Measurements from ENCODE around the gene SLC22A16. TPM values are rescaled to one million over a fixed set of nuclear protein-coding genes. Genes with fewer than 3 reads are reported as not detected.

Gene SLC22A16
- total RNA-seq, 1 donor from 2014 or later = not detected

DNA sequence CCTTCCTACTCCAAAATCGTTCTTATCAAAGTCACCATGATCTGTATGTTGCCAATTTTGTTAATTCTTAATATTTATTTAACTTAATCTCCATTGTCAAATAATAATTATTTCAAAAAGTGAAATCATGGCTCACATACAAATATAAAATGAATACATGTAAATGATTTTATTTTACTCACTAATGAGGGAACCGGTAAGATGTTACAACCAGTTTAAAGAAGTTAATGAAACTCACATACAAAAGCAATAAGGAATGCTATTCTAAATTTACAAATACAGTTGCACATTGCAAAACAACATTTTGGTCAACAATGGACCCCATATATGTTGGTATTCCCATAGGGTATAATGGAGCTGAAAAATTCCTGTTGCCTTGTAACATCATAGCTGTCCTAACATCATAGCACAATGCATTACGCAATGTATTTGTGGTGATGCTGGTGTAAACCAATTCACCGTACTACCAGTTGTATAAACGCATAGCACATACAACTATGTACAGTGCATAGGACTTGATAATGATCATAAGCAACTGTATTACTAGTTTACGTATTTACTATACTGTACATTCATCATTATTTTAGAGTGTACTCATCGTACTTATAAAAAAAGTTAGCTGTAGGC lies 6.5 kb upstream of the SLC22A16 start:
- Mint-ChIP-seq H3K27ac (no peak overlapping the region), H3K27me3 (peaks cover 28% of the 10 kb centered on the region), H3K4me3 (no peak overlapping the region), H3K9me3 (peaks cover 3% of the 10 kb centered on the region), H3K4me1 (no peaks in the 10 kb centered on the region), H3K36me3 (ENCODE audit: low read depth) (no peaks in the 10 kb centered on the region)
- ChIA-PET POLR2A (no interaction called here), CTCF (no interaction called here)
- ATAC-seq (ENCODE audit: low read depth) (no peak), DNase-seq (no peak)
- intact Hi-C loops (cut with micrococcal nuclease) = no loop called here
- TF ChIP-seq, protein P1, sequence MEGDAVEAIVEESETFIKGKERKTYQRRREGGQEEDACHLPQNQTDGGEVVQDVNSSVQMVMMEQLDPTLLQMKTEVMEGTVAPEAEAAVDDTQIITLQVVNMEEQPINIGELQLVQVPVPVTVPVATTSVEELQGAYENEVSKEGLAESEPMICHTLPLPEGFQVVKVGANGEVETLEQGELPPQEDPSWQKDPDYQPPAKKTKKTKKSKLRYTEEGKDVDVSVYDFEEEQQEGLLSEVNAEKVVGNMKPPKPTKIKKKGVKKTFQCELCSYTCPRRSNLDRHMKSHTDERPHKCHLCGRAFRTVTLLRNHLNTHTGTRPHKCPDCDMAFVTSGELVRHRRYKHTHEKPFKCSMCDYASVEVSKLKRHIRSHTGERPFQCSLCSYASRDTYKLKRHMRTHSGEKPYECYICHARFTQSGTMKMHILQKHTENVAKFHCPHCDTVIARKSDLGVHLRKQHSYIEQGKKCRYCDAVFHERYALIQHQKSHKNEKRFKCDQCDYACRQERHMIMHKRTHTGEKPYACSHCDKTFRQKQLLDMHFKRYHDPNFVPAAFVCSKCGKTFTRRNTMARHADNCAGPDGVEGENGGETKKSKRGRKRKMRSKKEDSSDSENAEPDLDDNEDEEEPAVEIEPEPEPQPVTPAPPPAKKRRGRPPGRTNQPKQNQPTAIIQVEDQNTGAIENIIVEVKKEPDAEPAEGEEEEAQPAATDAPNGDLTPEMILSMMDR (IDR thresholded peaks at IDR 0.05) = no peak

DNA sequence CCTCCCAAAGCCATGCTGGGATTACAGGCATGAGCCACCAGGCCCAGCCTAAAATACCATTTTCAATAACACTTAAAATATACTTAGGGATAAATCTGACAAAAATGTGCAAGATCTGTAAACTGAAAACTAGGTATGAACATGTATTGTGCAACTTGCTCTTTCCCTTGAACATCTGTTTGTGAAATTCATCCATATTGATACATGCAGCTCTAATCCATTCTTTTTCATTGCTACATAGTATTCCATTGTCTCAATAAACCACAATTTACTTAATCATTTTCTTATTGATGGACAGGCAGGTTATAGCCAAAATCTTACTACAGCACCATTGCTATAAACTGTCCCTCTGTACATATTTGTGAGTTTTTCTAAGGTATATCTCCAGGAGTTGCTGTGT lies 4.7 kb upstream of the SLC22A16 start:
- intact Hi-C loops (cut with micrococcal nuclease) = no loop called here
- Mint-ChIP-seq H3K4me1 (peaks cover 2% of the 10 kb centered on the region), H3K36me3 (ENCODE audit: low read depth) (no peaks in the 10 kb centered on the region), H3K4me3 (no peak overlapping the region), H3K27ac (no peak overlapping the region), H3K9me3 (peaks cover 3% of the 10 kb centered on the region), H3K27me3 (peaks cover 18% of the 10 kb centered on the region)
- ChIA-PET CTCF (no interaction called here), POLR2A (no interaction called here)
- no peak for ATAC-seq (ENCODE audit: low read depth)
- TF ChIP-seq, protein P1 (IDR thresholded peaks at IDR 0.05) = no peak
- DNase-seq = no peak

DNA sequence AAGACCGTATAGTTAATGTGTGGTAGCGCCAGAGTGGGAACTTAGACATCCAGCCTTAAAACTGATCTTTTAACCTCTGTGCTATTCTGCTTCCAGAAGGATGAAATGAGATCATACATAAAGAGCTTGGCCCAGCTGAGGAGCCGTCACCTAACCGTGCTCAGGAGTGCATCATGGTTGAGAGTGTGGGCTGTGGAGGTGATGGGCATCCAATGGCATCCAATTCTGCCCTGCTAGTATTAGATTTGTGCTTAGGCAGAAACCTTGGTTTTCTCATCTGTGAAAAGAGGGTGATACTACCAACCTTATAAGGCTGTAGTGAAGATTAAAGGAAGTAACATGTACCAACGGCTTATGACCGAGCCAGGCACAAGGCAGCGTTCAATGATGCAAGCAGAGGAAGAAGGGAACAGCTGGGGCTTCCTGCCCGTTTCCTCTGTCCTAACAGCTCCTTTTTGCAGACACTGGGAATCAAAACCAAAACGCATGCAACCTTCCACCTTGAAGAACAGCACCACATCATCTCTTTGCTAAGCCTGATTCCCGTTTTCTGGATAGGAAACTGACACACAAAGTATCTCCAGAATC lies 1.3 kb downstream of the SLC22A16 start:
- H3K9me3 Mint-ChIP-seq = no peaks in the 10 kb centered on the region
- TF ChIP-seq, protein P1 (IDR thresholded peaks at IDR 0.05) = no peak
- H3K27ac Mint-ChIP-seq = no peak overlapping the region
- DNase-seq (no peak), ATAC-seq (ENCODE audit: low read depth) (peak; percentile 40)
- intact Hi-C loops (cut with micrococcal nuclease) = no loop called here
- peak overlapping the region; percentile 72 for H3K4me3 Mint-ChIP-seq
- ChIA-PET POLR2A (no interaction called here), CTCF (no interaction called here)
- H3K27me3 Mint-ChIP-seq = peaks cover 20% of the 10 kb centered on the region
- H3K4me1 Mint-ChIP-seq = peaks cover 14% of the 10 kb centered on the region
- no peaks in the 10 kb centered on the region for H3K36me3 Mint-ChIP-seq (ENCODE audit: low read depth)

DNA sequence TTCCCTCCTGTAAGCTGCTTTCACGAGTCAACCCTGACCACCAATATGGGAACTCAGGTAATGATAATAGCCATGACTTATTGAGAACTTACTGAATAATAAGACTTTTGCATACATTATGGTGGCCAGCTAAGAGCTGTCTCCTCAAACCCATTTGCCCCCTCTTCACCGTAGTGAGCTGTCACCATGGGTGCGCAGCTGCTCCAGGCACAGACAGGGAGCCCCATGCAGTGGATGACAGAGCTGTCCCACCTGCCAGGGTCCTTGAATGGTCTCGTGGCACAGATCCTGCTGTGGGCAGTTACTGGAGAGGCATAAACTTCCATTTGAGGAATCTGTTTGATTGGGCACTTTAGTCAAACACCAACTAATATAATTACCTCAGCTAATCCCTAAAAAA lies 1.9 kb downstream of the SLC22A16 start:
- POLR2A ChIA-PET = no interaction called here
- H3K4me3 Mint-ChIP-seq = no peak overlapping the region
- CTCF ChIA-PET = no interaction called here
- ATAC-seq (ENCODE audit: low read depth) (no peak), DNase-seq (no peak)
- no peak overlapping the region for H3K27ac Mint-ChIP-seq
- peaks cover 20% of the 10 kb centered on the region for H3K27me3 Mint-ChIP-seq
- TF ChIP-seq, protein P1 (IDR thresholded peaks at IDR 0.05) = no peak
- H3K9me3 Mint-ChIP-seq = no peaks in the 10 kb centered on the region
- intact Hi-C loops (cut with micrococcal nuclease) = no loop called here
- H3K36me3 Mint-ChIP-seq (ENCODE audit: low read depth) = no peaks in the 10 kb centered on the region
- H3K4me1 Mint-ChIP-seq = peaks cover 14% of the 10 kb centered on the region

DNA sequence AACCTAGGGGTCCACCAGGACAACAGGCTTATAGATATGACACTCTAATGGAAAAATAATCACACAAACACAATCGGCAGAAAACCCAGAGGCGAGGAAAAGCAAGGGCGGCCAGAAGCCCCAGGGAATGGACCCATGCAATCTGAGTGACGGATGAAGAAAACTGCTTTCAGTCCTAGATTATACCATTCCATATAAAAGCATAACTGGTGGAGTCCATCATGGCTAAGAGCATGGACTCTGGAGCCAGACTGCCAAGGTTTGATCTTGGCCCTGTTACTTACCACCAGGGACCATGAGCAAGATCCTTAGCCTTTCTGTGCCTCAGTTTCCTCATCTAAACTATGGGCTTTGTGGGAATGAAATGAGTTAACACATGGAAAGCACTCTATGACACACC lies 3.7 kb downstream of the SLC22A16 start:
- Mint-ChIP-seq H3K4me1 (peaks cover 14% of the 10 kb centered on the region), H3K4me3 (no peak overlapping the region), H3K27me3 (peaks cover 15% of the 10 kb centered on the region), H3K9me3 (no peaks in the 10 kb centered on the region), H3K36me3 (ENCODE audit: low read depth) (no peaks in the 10 kb centered on the region), H3K27ac (no peak overlapping the region)
- ChIA-PET CTCF (no interaction called here), POLR2A (no interaction called here)
- DNase-seq = no peak
- TF ChIP-seq, protein P1 (IDR thresholded peaks at IDR 0.05) = no peak
- ATAC-seq (ENCODE audit: low read depth) = no peak
- intact Hi-C loops (cut with micrococcal nuclease) = no loop called here
